GM19372 (cell line): Measurements from ENCODE around the gene VPS39.

ENCODE experiments used
- ATAC-seq: cut with Tn5 transposase; IDR thresholded peaks from one replicate; pipeline ENCODE4 v1.9.1; 2021; ENCODE audit warnings: mild to moderate bottlenecking, low read depth, moderate library complexity; ENCODE audit not compliant: unreplicated experiment

VPS39 gene

GRCh38 chr15:42131826-42132806 lies 76.0 kb downstream of the VPS39 start:
- no peak for ATAC-seq

GRCh38 chr15:42131006-42131405 lies 77.1 kb downstream of the VPS39 start:
- no peak for ATAC-seq

- no peak for ATAC-seq
These were observed 77.7 kb downstream of the VPS39 start for GRCh38 chr15:42130246-42130986.

GRCh38 chr15:42129364-42129763 lies 78.7 kb downstream of the VPS39 start:
- ATAC-seq: no peak

GRCh38 chr15:42128476-42128875 lies 79.6 kb downstream of the VPS39 start:
- no peak for ATAC-seq

- ATAC-seq: no peak
These were observed 84.6 kb downstream of the VPS39 start for GRCh38 chr15:42123546-42123945.

GRCh38 chr15:42121682-42122081 lies 86.4 kb downstream of the VPS39 start:
- ATAC-seq: no peak

GRCh38 chr15:42121021-42121420 lies 87.1 kb downstream of the VPS39 start:
- no peak for ATAC-seq

- no peak for ATAC-seq
These were observed 87.8 kb downstream of the VPS39 start for GRCh38 chr15:42120285-42120684.

- ATAC-seq: no peak
These were observed 88.7 kb downstream of the VPS39 start for GRCh38 chr15:42119446-42119760.

GRCh38 chr15:42118650-42119445 lies 89.3 kb downstream of the VPS39 start:
- ATAC-seq: no peak

- ATAC-seq: no peak
These were observed 96.2 kb downstream of the VPS39 start for GRCh38 chr15:42111924-42112323.

- ATAC-seq: no peak
These were observed 97.7 kb downstream of the VPS39 start for GRCh38 chr15:42110367-42110766.

GRCh38 chr15:42108806-42109205 lies 99.3 kb downstream of the VPS39 start:
- no peak for ATAC-seq
